ENCODE data around the gene NDUFB7.

Gene NDUFB7

GRCh38 chr19:14559916-14560775 lies 11.7 kb downstream of the NDUFB7 start:
- Histone ChIP-seq H3K27me3 (no peaks in the 10 kb centered on the region), H3K36me3 (peaks cover 0 to 9% (median 7%) of the 10 kb centered on the region in 3 donors), H3K4me1 (peaks cover 0 to 57% (median 33%) of the 10 kb centered on the region in 4 donors), H3K27ac (peak overlapping the region; percentile 82 to 88), H3K9me3 (no peaks in the 10 kb centered on the region), H3K4me3 (no peak overlapping the region)
- no peak for DNase-seq
- intact Hi-C loops (cut with DNase I; ENCODE audit: low total_unique reads): no loop called here
- no peak for TF ChIP-seq CTCF (IDR thresholded peaks at IDR 0.05)

GRCh38 chr19:14558370-14559066 lies 13.3 kb downstream of the NDUFB7 start:
- no peaks in the 10 kb centered on the region for H3K9me3 ChIP-seq
- DNase-seq: no peak
- H3K4me3 ChIP-seq: no peak overlapping the region
- no peak for TF ChIP-seq CTCF (IDR thresholded peaks at IDR 0.05)
- peaks cover 0 to 65% (median 33%) of the 10 kb centered on the region in 4 donors for H3K4me1 ChIP-seq
- no peak overlapping the region for H3K27ac ChIP-seq
- no peaks in the 10 kb centered on the region for H3K36me3 ChIP-seq
- intact Hi-C loops (cut with DNase I; ENCODE audit: low total_unique reads): no loop called here
- H3K27me3 ChIP-seq: no peaks in the 10 kb centered on the region

GRCh38 chr19:14556662-14557188 lies 15.1 kb downstream of the NDUFB7 start:
- intact Hi-C loops (cut with DNase I; ENCODE audit: low total_unique reads): no loop called here
- DNase-seq: peak; percentile 44 to 81
- H3K27me3 ChIP-seq: no peaks in the 10 kb centered on the region
- peaks cover 0 to 55% (median 22%) of the 10 kb centered on the region in 4 donors for H3K4me1 ChIP-seq
- peak; percentile 83 to 95 for TF ChIP-seq CTCF (IDR thresholded peaks at IDR 0.05)
- no peak overlapping the region for H3K27ac ChIP-seq
- H3K4me3 ChIP-seq: peak overlapping the region; percentile 18 to 33
- no peaks in the 10 kb centered on the region for H3K9me3 ChIP-seq
- no peaks in the 10 kb centered on the region for H3K36me3 ChIP-seq

GRCh38 chr19:14555918-14556661 lies 15.8 kb downstream of the NDUFB7 start:
- DNase-seq: no peak
- Histone ChIP-seq H3K4me1 (peaks cover 0 to 53% (median 15%) of the 10 kb centered on the region in 4 donors), H3K27ac (no peak overlapping the region), H3K4me3 (peak overlapping the region in 1 of 2 donors; percentile 33), H3K36me3 (no peaks in the 10 kb centered on the region), H3K9me3 (no peaks in the 10 kb centered on the region), H3K27me3 (no peaks in the 10 kb centered on the region)
- no peak for TF ChIP-seq CTCF (IDR thresholded peaks at IDR 0.05)
- intact Hi-C loops (cut with DNase I; ENCODE audit: low total_unique reads): no loop called here

- Histone ChIP-seq H3K27ac (no peak overlapping the region), H3K4me3 (no peak overlapping the region), H3K27me3 (no peaks in the 10 kb centered on the region), H3K36me3 (peaks cover 3 to 5% (median 5%) of the 10 kb centered on the region in 3 donors), H3K4me1 (peaks cover 0 to 46% (median 4%) of the 10 kb centered on the region in 4 donors), H3K9me3 (no peaks in the 10 kb centered on the region)
- no peak for TF ChIP-seq CTCF (IDR thresholded peaks at IDR 0.05)
- intact Hi-C loops (cut with DNase I; ENCODE audit: low total_unique reads): no loop called here
- DNase-seq: no peak
These were observed 17.5 kb downstream of the NDUFB7 start for GRCh38 chr19:14554382-14554812.

Data from tibial artery (tissue), 4 donors.